Ishikawa (cell line): ENCODE results near the gene AP5B1.
A peak's percentile ranks its signal among the peaks of the same experiment; 100 is the strongest.

Source experiments
- CEBPB ChIP-seq: IDR thresholded peaks from 2 replicates; pipeline ENCODE4 v1.6.1; 2012
- CREB1 ChIP-seq: IDR thresholded peaks from 2 replicates; pipeline ENCODE4 v1.6.1; 2012; ENCODE audit warnings: low read depth
- EGR1 ChIP-seq: IDR thresholded peaks from 2 replicates; pipeline ENCODE4 v1.6.1; 2012
- EP300 ChIP-seq: IDR thresholded peaks from 2 replicates; pipeline ENCODE4 v1.6.1; 2012; ENCODE audit warnings: borderline replicate concordance
- FOXM1 ChIP-seq: IDR thresholded peaks from 2 replicates; pipeline ENCODE4 v1.6.1; 2012; ENCODE audit warnings: low read depth, borderline replicate concordance
- MAX ChIP-seq: IDR thresholded peaks from 2 replicates; pipeline ENCODE4 v1.6.1; 2012
- NFIC ChIP-seq: IDR thresholded peaks from 2 replicates; pipeline ENCODE4 v1.6.1; 2012
- RAD21 ChIP-seq: IDR thresholded peaks from 2 replicates; pipeline ENCODE4 v1.6.1; 2012; ENCODE audit warnings: low read depth
- REST ChIP-seq: IDR thresholded peaks from 2 replicates; pipeline ENCODE4 v1.6.1; 2012; ENCODE audit warnings: low read depth, mild to moderate bottlenecking
- TAF1 ChIP-seq: IDR thresholded peaks from 2 replicates; pipeline ENCODE4 v1.6.1; 2012; ENCODE audit warnings: low read depth, mild to moderate bottlenecking
- TCF12 ChIP-seq: IDR thresholded peaks from 2 replicates; pipeline ENCODE4 v1.6.1; 2012; ENCODE audit warnings: low read depth
- TEAD4 ChIP-seq: IDR thresholded peaks from 2 replicates; pipeline ENCODE4 v1.6.1; 2012
- USF1 ChIP-seq: IDR thresholded peaks from 2 replicates; pipeline ENCODE4 v1.6.1; 2012
- YY1 ChIP-seq: IDR thresholded peaks from 2 replicates; pipeline ENCODE4 v1.6.1; 2012; ENCODE audit warnings: low read depth
- ZBTB7A ChIP-seq: IDR thresholded peaks from 2 replicates; pipeline ENCODE4 v1.6.1; 2012; ENCODE audit warnings: low read depth

The AP5B1 gene

GRCh38 chr11:65817835-65818680 is 37.3 kb upstream of the AP5B1 start:
- TF ChIP-seq ZBTB7A, result no peak
- TF ChIP-seq REST, result no peak
- peak; percentile 63 for TF ChIP-seq MAX
- TF ChIP-seq TAF1, result no peak
- peak; percentile 33; the same call in 1 of the 2 replicates for TF ChIP-seq TCF12
- TF ChIP-seq RAD21, result peak; percentile 92
- peak; percentile 65 for TF ChIP-seq USF1
- TF ChIP-seq EP300, result no peak
- no peak for TF ChIP-seq CREB1
- no peak for TF ChIP-seq EGR1
- TF ChIP-seq NFIC, result peak; percentile 27; the same call in 1 of the 2 replicates
- no peak for TF ChIP-seq FOXM1
- peak; percentile 48; the same call in 1 of the 2 replicates for TF ChIP-seq YY1
- no peak for TF ChIP-seq CEBPB
- TF ChIP-seq TEAD4, result no peak

GRCh38 chr11:65817312-65817834 is 36.6 kb upstream of the AP5B1 start:
- TF ChIP-seq NFIC (no peak), ZBTB7A (no peak), RAD21 (no peak), TEAD4 (no peak), EGR1 (no peak), YY1 (no peak), TCF12 (no peak), FOXM1 (no peak), TAF1 (no peak), CREB1 (no peak), REST (no peak), MAX (no peak), CEBPB (no peak), USF1 (no peak), EP300 (no peak)

- TF ChIP-seq TAF1, result no peak
- TF ChIP-seq NFIC, result no peak
- TF ChIP-seq MAX, result no peak
- no peak for TF ChIP-seq FOXM1
- no peak for TF ChIP-seq ZBTB7A
- TF ChIP-seq EGR1, result no peak
- no peak for TF ChIP-seq USF1
- TF ChIP-seq CEBPB, result no peak
- no peak for TF ChIP-seq EP300
- no peak for TF ChIP-seq REST
- TF ChIP-seq TEAD4, result no peak
- TF ChIP-seq YY1, result no peak
- TF ChIP-seq CREB1, result no peak
- no peak for TF ChIP-seq RAD21
- TF ChIP-seq TCF12, result no peak
Measured at GRCh38 chr11:65816696-65817095, 35.9 kb upstream of the AP5B1 start.
